Tibial nerve (tissue), 4 donors: ENCODE measurements around the gene AASDHPPT.

Experiments used
- EP300 ChIP-seq, 2 donors: sonication (generic); formaldehyde crosslinking; IDR thresholded peaks; one replicate each; pipeline ENCODE4 v1.6.1; 2017; ENCODE audit warnings: antibody characterized with exemption in 2 of 2, mild to moderate bottlenecking in 1 of 2
- TF ChIP-seq, protein P1 (sequence below), 5 experiments: fragments of 200-600 bp in 3 of 5; fragments of 450-650 bp in 2 of 5; sonication (generic) in 3 of 5; IDR thresholded peaks; one replicate each; pipeline ENCODE4 v1.5.1; 2016 to 2019; ENCODE audit warnings: antibody characterized with exemption in 5 of 5, mild to moderate bottlenecking in 3 of 5, moderate library complexity in 2 of 5

DNA sequence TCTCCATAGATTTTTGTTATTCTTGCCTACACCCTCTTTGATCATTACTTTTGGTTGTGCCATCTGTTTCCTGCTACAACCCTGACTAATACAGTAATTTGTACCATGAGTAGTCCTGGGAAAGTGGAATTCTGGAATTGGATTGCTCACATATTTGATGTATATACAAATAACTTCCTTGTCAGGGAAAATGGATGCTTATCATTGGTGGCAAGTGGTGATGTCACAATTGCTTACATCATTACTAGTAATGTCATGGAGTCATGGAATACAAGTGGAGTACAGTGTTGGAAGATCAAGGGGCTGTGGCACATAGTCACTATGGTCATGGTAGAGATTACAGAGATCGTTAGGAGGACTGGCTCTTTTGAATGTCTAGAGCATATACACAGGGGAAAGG is 24.4 kb downstream of the AASDHPPT start:
- TF ChIP-seq, protein P1, sequence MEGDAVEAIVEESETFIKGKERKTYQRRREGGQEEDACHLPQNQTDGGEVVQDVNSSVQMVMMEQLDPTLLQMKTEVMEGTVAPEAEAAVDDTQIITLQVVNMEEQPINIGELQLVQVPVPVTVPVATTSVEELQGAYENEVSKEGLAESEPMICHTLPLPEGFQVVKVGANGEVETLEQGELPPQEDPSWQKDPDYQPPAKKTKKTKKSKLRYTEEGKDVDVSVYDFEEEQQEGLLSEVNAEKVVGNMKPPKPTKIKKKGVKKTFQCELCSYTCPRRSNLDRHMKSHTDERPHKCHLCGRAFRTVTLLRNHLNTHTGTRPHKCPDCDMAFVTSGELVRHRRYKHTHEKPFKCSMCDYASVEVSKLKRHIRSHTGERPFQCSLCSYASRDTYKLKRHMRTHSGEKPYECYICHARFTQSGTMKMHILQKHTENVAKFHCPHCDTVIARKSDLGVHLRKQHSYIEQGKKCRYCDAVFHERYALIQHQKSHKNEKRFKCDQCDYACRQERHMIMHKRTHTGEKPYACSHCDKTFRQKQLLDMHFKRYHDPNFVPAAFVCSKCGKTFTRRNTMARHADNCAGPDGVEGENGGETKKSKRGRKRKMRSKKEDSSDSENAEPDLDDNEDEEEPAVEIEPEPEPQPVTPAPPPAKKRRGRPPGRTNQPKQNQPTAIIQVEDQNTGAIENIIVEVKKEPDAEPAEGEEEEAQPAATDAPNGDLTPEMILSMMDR (IDR thresholded peaks at IDR 0.05), result no peak
- TF ChIP-seq EP300 (IDR thresholded peaks at IDR 0.05), result no peak
